Measurements from ENCODE around the gene CHMP2A. TPM values are rescaled to one million over a fixed set of nuclear protein-coding genes. Genes with fewer than 3 reads are reported as not detected.

CHMP2A gene
- total and polyA plus RNA-seq, 2 of the 4 experiments (the other 2 are of a cell fraction), result 105 to 183 TPM

GRCh38 chr19:58563823-58564222, 8.9 kb upstream of the CHMP2A start:
- Histone ChIP-seq H3K56ac (ENCODE audit: extremely low read depth, insufficient read depth, low read length) (no peak overlapping the region), H2AFZ (replicated peaks; ENCODE audit: low read length, poor library complexity) (no peak overlapping the region), H2BK20ac (ENCODE audit: low read depth, low read length) (no peak overlapping the region), H3K79me1 (ENCODE audit: low read depth in 1 of 2, low read length in 2 of 2) (peaks cover 7 to 28% of the 10 kb centered on the region in 2 experiments), H4K20me1 (ENCODE audit: insufficient read depth, low read length) (no peaks in the 10 kb centered on the region; the same call in 1 of the 2 replicates), H4K91ac (ENCODE audit: insufficient read depth, low read depth, low read length) (no peak overlapping the region), H3K4ac (ENCODE audit: low read depth, low read length) (no peak overlapping the region), H3K4me3 (ENCODE audit: insufficient read depth, low read depth, low read length) (no peak overlapping the region), H3K36me3 (ENCODE audit: control insufficient read depth, insufficient read depth, low read length) (peaks cover 2% of the 10 kb centered on the region; the same call in 1 of the 2 replicates), H4K5ac (ENCODE audit: low read depth, low read length) (no peak overlapping the region), H3K9ac (ENCODE audit: low read depth, low read length) (no peak overlapping the region), H3K27ac (ENCODE audit: insufficient read depth, low read length) (no peak overlapping the region), H2AK9ac (replicated peaks; ENCODE audit: low read depth, low read length, poor library complexity) (no peak overlapping the region), H2BK15ac (ENCODE audit: low read depth, low read length) (no peak overlapping the region), H3K9me1 (ENCODE audit: insufficient read depth, low read length) (peaks cover 22% of the 10 kb centered on the region), H3K4me1 (ENCODE audit: control insufficient read depth, insufficient read depth, low read length) (peaks cover 16% of the 10 kb centered on the region), H2AK5ac (ENCODE audit: low read depth, low read length) (no peak overlapping the region), H2BK5ac (ENCODE audit: low read depth, low read length, poor library complexity, severe bottlenecking) (no peak overlapping the region), H3K23ac (ENCODE audit: low read depth, low read length) (peak overlapping the region; percentile 39; the same call in 1 of the 2 replicates), H3K27me3 (ENCODE audit: control insufficient read depth, insufficient read depth, low read length) (no peaks in the 10 kb centered on the region), H3K18ac (ENCODE audit: low read depth, low read length) (no peak overlapping the region), H3K4me2 (ENCODE audit: low read depth, low read length) (no peak overlapping the region), H2BK120ac (ENCODE audit: low read depth, low read length) (no peak overlapping the region), H4K8ac (ENCODE audit: low read depth in 2 of 2, low read length in 2 of 2) (no peak overlapping the region), H3K9me3 (ENCODE audit: control insufficient read depth, insufficient read depth, low read length) (no peaks in the 10 kb centered on the region), H3K14ac (replicated peaks; ENCODE audit: low read depth, low read length) (no peak overlapping the region)
- CTCF ChIA-PET, result no interaction called here
- POLR2A ChIA-PET (ENCODE audit: unreplicated experiment), result no interaction called here
- no peak for TF ChIP-seq USF2 (IDR thresholded peaks at IDR 0.05; ENCODE audit: low read depth, low read length)
- no peak for TF ChIP-seq CHD1 (IDR thresholded peaks at IDR 0.05; ENCODE audit: low read depth, low read length)
- TF ChIP-seq SMC3 (IDR thresholded peaks at IDR 0.05; ENCODE audit: low read depth, low read length), result no peak
- TF ChIP-seq POLR2A (IDR thresholded peaks at IDR 0.05; ENCODE audit: low read depth, low read length), result no peak
- TF ChIP-seq MAFK (IDR thresholded peaks at IDR 0.05; ENCODE audit: low read depth, low read length), result no peak
- no peak for TF ChIP-seq BHLHE40 (IDR thresholded peaks at IDR 0.05; ENCODE audit: low read depth, low read length)
- no peak for TF ChIP-seq RAD21 (IDR thresholded peaks at IDR 0.05; ENCODE audit: low read length)
- TF ChIP-seq ELK1 (IDR thresholded peaks at IDR 0.05; ENCODE audit: borderline replicate concordance, low read depth, low read length), result no peak
- no peak for TF ChIP-seq CTCF (conservative IDR thresholded peaks at IDR 0.05; ENCODE audit: low read depth, low read length)
- TF ChIP-seq NFE2L2 (IDR thresholded peaks at IDR 0.05; ENCODE audit: low read depth, low read length), result no peak
- TF ChIP-seq RFX5 (IDR thresholded peaks at IDR 0.05; ENCODE audit: low read depth, low read length), result no peak
- intact Hi-C loops (cut with micrococcal nuclease) (no loop called here), in situ Hi-C loops (cut with MboI; ENCODE audit: low sequenced_read_pairs) (no loop called here), dilution Hi-C loops (cut with HindIII; ENCODE audit: low sequenced_read_pairs, unreplicated experiment) (no loop called here)
- DNase-seq (no peak), ATAC-seq (ENCODE audit: low read depth) (no peak)
- no TSS peak for BruUV-seq (replicated peaks)
- WGBS, 2 experiments (ENCODE audit: extremely low coverage in 2 of 2, insufficient read length in 1 of 2), result 67% methylated on average over 1 of the region's 6 CpGs; no CpG with 5 or more reads in 1 of the 2 experiments
